C4-2B (cell line): ENCODE measurements around the gene GPATCH1.
"Not testable (repeated sequence)": the region's sequence is repeated elsewhere in the genome, so short reads cannot be mapped to it uniquely, and the experiment has no call there.

Source experiments
- ZFX ChIP-seq: fragments of 450-650 bp; IDR thresholded peaks from 2 replicates; pipeline ENCODE4 v1.6.1; 2017
- TF ChIP-seq, protein P1 (sequence below): fragments of 450-650 bp; conservative IDR thresholded peaks from 2 replicates; pipeline ENCODE4 v1.5.1; 2017; ENCODE audit warnings: mild to moderate bottlenecking

DNA sequence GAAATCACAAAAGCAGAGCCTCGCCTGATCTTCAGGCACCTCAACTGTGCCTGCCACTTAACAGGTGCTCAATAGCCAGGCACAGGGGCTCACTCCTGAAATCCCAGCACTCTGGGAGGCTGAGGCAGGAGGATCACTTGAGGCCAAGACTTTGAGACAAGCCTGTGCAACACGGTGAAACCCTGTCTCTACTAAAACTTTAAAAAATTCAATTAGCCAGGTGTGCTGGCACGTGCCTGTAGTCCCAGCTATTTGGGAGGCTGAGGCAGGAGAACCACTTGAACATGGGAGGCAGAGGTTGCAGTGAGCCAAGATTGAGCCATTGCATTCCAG, 39.2 kb upstream of the GPATCH1 start:
- TF ChIP-seq, protein P1, sequence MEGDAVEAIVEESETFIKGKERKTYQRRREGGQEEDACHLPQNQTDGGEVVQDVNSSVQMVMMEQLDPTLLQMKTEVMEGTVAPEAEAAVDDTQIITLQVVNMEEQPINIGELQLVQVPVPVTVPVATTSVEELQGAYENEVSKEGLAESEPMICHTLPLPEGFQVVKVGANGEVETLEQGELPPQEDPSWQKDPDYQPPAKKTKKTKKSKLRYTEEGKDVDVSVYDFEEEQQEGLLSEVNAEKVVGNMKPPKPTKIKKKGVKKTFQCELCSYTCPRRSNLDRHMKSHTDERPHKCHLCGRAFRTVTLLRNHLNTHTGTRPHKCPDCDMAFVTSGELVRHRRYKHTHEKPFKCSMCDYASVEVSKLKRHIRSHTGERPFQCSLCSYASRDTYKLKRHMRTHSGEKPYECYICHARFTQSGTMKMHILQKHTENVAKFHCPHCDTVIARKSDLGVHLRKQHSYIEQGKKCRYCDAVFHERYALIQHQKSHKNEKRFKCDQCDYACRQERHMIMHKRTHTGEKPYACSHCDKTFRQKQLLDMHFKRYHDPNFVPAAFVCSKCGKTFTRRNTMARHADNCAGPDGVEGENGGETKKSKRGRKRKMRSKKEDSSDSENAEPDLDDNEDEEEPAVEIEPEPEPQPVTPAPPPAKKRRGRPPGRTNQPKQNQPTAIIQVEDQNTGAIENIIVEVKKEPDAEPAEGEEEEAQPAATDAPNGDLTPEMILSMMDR, result not testable (repeated sequence)
- TF ChIP-seq ZFX, result not testable (repeated sequence)
